ENCODE results near the gene GPR39.

DNA sequence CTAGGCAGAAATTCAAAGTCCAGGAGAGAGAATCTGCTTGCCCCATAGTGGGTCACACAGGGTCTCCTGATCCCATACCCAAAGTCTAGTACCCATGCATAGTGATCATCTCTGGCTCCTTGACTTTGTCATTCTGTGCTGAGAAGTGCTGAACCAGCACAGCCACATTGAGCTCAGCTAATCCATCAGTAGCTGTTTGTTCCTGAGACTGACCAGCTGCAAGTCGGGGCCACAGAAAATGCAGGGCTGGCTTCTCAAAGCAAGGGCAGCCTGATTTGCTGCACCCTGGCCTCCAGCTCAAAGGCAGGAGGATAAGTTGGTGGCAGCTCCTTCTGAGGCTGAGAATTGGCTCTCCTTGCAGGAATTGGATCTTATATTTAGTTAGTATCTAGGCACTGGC lies 181.2 kb downstream of the GPR39 start:
- TF ChIP-seq POLR2A (IDR thresholded peaks at IDR 0.05), result no peak
- TF ChIP-seq, protein P1, sequence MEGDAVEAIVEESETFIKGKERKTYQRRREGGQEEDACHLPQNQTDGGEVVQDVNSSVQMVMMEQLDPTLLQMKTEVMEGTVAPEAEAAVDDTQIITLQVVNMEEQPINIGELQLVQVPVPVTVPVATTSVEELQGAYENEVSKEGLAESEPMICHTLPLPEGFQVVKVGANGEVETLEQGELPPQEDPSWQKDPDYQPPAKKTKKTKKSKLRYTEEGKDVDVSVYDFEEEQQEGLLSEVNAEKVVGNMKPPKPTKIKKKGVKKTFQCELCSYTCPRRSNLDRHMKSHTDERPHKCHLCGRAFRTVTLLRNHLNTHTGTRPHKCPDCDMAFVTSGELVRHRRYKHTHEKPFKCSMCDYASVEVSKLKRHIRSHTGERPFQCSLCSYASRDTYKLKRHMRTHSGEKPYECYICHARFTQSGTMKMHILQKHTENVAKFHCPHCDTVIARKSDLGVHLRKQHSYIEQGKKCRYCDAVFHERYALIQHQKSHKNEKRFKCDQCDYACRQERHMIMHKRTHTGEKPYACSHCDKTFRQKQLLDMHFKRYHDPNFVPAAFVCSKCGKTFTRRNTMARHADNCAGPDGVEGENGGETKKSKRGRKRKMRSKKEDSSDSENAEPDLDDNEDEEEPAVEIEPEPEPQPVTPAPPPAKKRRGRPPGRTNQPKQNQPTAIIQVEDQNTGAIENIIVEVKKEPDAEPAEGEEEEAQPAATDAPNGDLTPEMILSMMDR (IDR thresholded peaks at IDR 0.05), result no peak
- TF ChIP-seq POLR2AphosphoS5 (IDR thresholded peaks at IDR 0.05), result no peak
- no peak for TF ChIP-seq EP300 (IDR thresholded peaks at IDR 0.05)
